WTC11 (cell line): ENCODE results near the gene MAP7D3. TPM values are rescaled to one million over a fixed set of nuclear protein-coding genes. Genes with fewer than 3 reads are reported as not detected.

Experiments
- ATAC-seq: fragments of 200-7000 bp; cut with Tn5 transposase; 2 replicates; pipeline ENCODE4 v1.10.0; 2021; ENCODE audit warnings: mild to moderate bottlenecking, moderate library complexity
- CTCF ChIA-PET: fragments of 300-600 bp; sonication (Branson Sonifier 250); formaldehyde crosslinking; loops from one replicate; lab custom pipeline; 2021; ENCODE audit warnings: antibody characterized with exemption; lab: Charles Lee
- POLR2A ChIA-PET: fragments of 350-600 bp; sonication (Branson Sonifier 250); formaldehyde crosslinking; loops from one replicate; lab custom pipeline; 2021; ENCODE audit warnings: antibody characterized with exemption; lab: Charles Lee
- DNase-seq: peaks from one replicate; pipeline ENCODE4 v3.0.0; 2021; ENCODE audit warnings: low spot score
- H3K27ac Mint-ChIP-seq: 2 replicates; pipeline ENCODE4 v1.8.0; 2021; ENCODE audit warnings: mixed read lengths
- H3K27me3 Mint-ChIP-seq: 2 replicates; pipeline ENCODE4 v1.8.0; 2021; ENCODE audit warnings: low read depth, mild to moderate bottlenecking, moderate library complexity, mixed read lengths
- H3K36me3 Mint-ChIP-seq: 2 replicates; pipeline ENCODE4 v1.8.0; 2021; ENCODE audit warnings: mixed read lengths
- H3K4me1 Mint-ChIP-seq: 2 replicates; pipeline ENCODE4 v1.8.0; 2022; ENCODE audit warnings: mixed read lengths
- H3K4me3 Mint-ChIP-seq: 2 replicates; pipeline ENCODE4 v1.8.0; 2021; ENCODE audit warnings: mild to moderate bottlenecking, moderate library complexity, mixed read lengths
- H3K9me3 Mint-ChIP-seq: 2 replicates; pipeline ENCODE4 v1.8.0; 2021; ENCODE audit warnings: mixed read lengths
- FOXK1 ChIP-seq: sonication (generic); formaldehyde crosslinking; IDR thresholded peaks from 2 replicates; pipeline ENCODE4 v1.8.0; 2022; ENCODE audit warnings: mild to moderate bottlenecking, moderate library complexity, missing genetic modification reagents
- SOX15 ChIP-seq: fragments of 250-450 bp; sonication (Bioruptor Pico); IDR thresholded peaks from 2 replicates; pipeline ENCODE4 v1.9.0; 2021; ENCODE audit warnings: mild to moderate bottlenecking
- ZNF232 ChIP-seq: sonication (generic); formaldehyde crosslinking; IDR thresholded peaks from 2 replicates; pipeline ENCODE4 v1.8.0; 2022; ENCODE audit warnings: mild to moderate bottlenecking, missing genetic modification reagents
- ZNF317 ChIP-seq: sonication (generic); formaldehyde crosslinking; IDR thresholded peaks from 2 replicates; pipeline ENCODE4 v1.8.1; 2023; ENCODE audit warnings: low read depth, mild to moderate bottlenecking, moderate library complexity, missing genetic modification reagents, borderline replicate concordance
- ZNF396 ChIP-seq: fragments of 250-450 bp; sonication (Bioruptor Pico); IDR thresholded peaks from 2 replicates; pipeline ENCODE4 v1.8.0; 2021; ENCODE audit warnings: mild to moderate bottlenecking, moderate library complexity, borderline replicate concordance
- ZNF416 ChIP-seq: fragments of 250-450 bp; sonication (Bioruptor Pico); IDR thresholded peaks from 2 replicates; pipeline ENCODE4 v1.9.0; 2021; ENCODE audit warnings: mild to moderate bottlenecking, inconsistent platforms
- total RNA-seq: library from RNA; stranded (reverse); gene quantifications from 3 replicates; pipeline ENCODE4 v1.2.3, GENCODE V29; 2021
- TF ChIP-seq, protein P1 (sequence below): sonication (generic); formaldehyde crosslinking; IDR thresholded peaks from 2 replicates; pipeline ENCODE4 v1.8.1; 2023; ENCODE audit warnings: mild to moderate bottlenecking, missing genetic modification reagents, moderate library complexity
- TF ChIP-seq, protein P2 (sequence below): fragments of 250-450 bp; sonication (Bioruptor Pico); conservative IDR thresholded peaks from 2 replicates; pipeline ENCODE4 v1.9.0; 2021; ENCODE audit warnings: mild to moderate bottlenecking
- TF ChIP-seq, protein P3 (sequence below): sonication (generic); formaldehyde crosslinking; IDR thresholded peaks from 2 replicates; pipeline ENCODE4 v1.8.0; 2022; ENCODE audit warnings: mild to moderate bottlenecking, missing genetic modification reagents
- TF ChIP-seq, protein P4 (sequence below): sonication (generic); formaldehyde crosslinking; IDR thresholded peaks from 2 replicates; pipeline ENCODE4 v1.8.0; 2023; ENCODE audit warnings: mild to moderate bottlenecking, missing genetic modification reagents
- TF ChIP-seq, protein P5 (sequence below): fragments of 200-600 bp; IDR thresholded peaks from 2 replicates; pipeline ENCODE4 v1.8.0; 2022; ENCODE audit warnings: antibody characterized with exemption
- TF ChIP-seq, protein P6 (sequence below): sonication (generic); formaldehyde crosslinking; IDR thresholded peaks from 2 replicates; pipeline ENCODE4 v1.8.1; 2023; ENCODE audit warnings: mild to moderate bottlenecking, moderate library complexity, missing genetic modification reagents
- TF ChIP-seq, protein P7 (sequence below): sonication (generic); formaldehyde crosslinking; conservative IDR thresholded peaks from 2 replicates; pipeline ENCODE4 v1.8.1; 2023; ENCODE audit warnings: mild to moderate bottlenecking, low read depth, missing genetic modification reagents, moderate library complexity
- TF ChIP-seq, protein P8 (sequence below): sonication (generic); formaldehyde crosslinking; IDR thresholded peaks from 2 replicates; pipeline ENCODE4 v1.8.0; 2022; ENCODE audit warnings: missing genetic modification reagents

Gene MAP7D3
- total RNA-seq, 1 experiment from 2014 or later, result 12.3 TPM

DNA sequence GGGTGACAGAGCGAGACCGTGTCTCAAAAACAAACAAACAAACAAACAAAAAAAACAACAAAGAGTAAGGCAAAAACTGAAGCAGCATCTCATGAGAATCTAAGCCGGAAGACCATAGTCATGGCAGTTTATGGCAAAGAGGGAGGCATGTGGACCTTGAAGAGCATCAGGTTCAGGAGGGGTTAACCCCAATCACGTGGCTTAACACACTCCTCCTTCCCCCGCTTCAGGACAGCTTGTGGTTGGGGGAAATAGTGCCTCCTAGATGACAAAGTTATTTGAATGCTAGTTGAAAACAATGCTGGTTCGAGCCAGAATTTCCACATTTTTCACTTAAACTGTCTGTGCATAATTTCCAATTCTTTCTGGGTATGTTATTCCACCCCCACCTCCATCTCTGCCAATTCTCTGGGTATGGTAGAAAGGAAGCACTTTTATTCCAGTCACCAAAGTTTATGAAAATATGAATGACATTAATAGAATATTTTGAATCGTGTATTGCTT is 11.7 kb upstream of the MAP7D3 start:
- peaks cover 10% of the 10 kb centered on the region for H3K4me1 Mint-ChIP-seq
- DNase-seq, result no peak
- peak; percentile 69 for ATAC-seq
- ChIA-PET POLR2A (no interaction called here), CTCF (no interaction called here)
- H3K36me3 Mint-ChIP-seq, result no peaks in the 10 kb centered on the region
- TF ChIP-seq, protein P1, sequence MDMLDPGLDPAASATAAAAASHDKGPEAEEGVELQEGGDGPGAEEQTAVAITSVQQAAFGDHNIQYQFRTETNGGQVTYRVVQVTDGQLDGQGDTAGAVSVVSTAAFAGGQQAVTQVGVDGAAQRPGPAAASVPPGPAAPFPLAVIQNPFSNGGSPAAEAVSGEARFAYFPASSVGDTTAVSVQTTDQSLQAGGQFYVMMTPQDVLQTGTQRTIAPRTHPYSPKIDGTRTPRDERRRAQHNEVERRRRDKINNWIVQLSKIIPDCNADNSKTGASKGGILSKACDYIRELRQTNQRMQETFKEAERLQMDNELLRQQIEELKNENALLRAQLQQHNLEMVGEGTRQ (CRISPR knock-in tag), result peak; percentile 69
- no peak for TF ChIP-seq SOX15 (CRISPR knock-in tag)
- TF ChIP-seq, protein P2, sequence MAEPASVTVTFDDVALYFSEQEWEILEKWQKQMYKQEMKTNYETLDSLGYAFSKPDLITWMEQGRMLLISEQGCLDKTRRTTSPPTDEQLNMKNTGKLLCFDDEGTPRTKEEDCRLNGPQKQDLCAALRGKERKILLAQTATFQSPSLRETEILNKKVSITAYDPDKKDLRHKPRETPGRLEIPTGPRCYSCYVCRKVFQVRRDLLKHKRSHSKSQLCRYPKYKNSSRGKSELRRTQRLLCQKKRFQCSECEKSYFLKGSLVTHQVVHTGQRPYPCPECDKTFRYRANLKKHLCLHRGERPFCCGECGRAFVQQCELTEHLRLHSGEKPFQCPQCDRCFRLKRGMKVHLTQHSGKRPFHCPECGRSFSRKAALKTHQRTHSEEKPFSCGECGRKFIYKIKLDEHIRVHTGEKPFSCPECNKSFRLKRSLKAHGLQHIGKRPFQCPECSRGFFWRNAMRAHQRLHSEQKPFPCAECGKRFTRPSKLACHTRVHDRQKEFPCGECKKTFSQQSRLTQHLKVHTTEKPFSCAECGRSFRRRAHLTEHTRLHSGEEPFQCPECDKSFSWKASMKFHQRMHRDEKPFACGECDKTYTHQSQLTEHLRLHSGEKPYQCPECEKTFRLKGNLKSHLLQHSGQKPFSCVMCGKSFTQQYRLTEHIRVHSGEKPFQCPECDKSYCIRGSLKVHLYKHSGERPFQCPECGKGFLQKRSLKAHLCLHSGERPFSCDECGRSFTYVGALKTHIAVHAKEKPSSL (CRISPR knock-in tag), result no peak
- TF ChIP-seq, protein P3, sequence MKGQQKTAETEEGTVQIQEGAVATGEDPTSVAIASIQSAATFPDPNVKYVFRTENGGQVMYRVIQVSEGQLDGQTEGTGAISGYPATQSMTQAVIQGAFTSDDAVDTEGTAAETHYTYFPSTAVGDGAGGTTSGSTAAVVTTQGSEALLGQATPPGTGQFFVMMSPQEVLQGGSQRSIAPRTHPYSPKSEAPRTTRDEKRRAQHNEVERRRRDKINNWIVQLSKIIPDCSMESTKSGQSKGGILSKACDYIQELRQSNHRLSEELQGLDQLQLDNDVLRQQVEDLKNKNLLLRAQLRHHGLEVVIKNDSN (CRISPR knock-in tag), result peak; percentile 51
- H3K9me3 Mint-ChIP-seq, result no peaks in the 10 kb centered on the region
- no peak overlapping the region for H3K4me3 Mint-ChIP-seq
- no peak overlapping the region for H3K27ac Mint-ChIP-seq
- no peaks in the 10 kb centered on the region for H3K27me3 Mint-ChIP-seq

DNA sequence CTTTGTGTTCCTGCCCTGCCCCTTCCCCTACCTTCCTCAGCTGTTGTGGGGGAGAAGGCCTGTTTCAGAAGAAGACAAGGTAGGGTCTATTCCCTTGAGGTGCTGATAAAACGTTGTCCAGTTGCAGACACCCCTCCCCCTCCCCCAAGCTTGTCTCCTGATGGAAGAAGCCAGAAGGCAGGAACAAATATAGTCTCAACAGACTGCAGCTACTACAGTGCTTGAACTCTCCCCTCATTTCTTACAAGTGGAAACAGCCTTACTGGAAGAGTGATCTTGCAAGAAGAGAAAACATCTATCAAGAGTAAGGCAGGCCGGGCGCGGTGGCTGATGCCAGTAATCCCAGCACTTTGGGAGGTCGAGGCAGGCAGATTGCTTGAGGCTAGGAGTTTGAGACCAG is 11.0 kb upstream of the MAP7D3 start:
- no peaks in the 10 kb centered on the region for H3K27me3 Mint-ChIP-seq
- ATAC-seq, result no peak
- TF ChIP-seq, protein P3 (CRISPR knock-in tag), result no peak
- TF ChIP-seq ZNF396 (CRISPR knock-in tag) (no peak), ZNF232 (CRISPR knock-in tag) (no peak), ZNF317 (CRISPR knock-in tag) (no peak), FOXK1 (no peak), ZNF416 (CRISPR knock-in tag) (no peak), SOX15 (CRISPR knock-in tag) (no peak)
- TF ChIP-seq, protein P1 (CRISPR knock-in tag), result no peak
- TF ChIP-seq, protein P4, sequence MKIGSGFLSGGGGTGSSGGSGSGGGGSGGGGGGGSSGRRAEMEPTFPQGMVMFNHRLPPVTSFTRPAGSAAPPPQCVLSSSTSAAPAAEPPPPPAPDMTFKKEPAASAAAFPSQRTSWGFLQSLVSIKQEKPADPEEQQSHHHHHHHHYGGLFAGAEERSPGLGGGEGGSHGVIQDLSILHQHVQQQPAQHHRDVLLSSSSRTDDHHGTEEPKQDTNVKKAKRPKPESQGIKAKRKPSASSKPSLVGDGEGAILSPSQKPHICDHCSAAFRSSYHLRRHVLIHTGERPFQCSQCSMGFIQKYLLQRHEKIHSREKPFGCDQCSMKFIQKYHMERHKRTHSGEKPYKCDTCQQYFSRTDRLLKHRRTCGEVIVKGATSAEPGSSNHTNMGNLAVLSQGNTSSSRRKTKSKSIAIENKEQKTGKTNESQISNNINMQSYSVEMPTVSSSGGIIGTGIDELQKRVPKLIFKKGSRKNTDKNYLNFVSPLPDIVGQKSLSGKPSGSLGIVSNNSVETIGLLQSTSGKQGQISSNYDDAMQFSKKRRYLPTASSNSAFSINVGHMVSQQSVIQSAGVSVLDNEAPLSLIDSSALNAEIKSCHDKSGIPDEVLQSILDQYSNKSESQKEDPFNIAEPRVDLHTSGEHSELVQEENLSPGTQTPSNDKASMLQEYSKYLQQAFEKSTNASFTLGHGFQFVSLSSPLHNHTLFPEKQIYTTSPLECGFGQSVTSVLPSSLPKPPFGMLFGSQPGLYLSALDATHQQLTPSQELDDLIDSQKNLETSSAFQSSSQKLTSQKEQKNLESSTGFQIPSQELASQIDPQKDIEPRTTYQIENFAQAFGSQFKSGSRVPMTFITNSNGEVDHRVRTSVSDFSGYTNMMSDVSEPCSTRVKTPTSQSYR (CRISPR knock-in tag), result no peak
- TF ChIP-seq, protein P5, sequence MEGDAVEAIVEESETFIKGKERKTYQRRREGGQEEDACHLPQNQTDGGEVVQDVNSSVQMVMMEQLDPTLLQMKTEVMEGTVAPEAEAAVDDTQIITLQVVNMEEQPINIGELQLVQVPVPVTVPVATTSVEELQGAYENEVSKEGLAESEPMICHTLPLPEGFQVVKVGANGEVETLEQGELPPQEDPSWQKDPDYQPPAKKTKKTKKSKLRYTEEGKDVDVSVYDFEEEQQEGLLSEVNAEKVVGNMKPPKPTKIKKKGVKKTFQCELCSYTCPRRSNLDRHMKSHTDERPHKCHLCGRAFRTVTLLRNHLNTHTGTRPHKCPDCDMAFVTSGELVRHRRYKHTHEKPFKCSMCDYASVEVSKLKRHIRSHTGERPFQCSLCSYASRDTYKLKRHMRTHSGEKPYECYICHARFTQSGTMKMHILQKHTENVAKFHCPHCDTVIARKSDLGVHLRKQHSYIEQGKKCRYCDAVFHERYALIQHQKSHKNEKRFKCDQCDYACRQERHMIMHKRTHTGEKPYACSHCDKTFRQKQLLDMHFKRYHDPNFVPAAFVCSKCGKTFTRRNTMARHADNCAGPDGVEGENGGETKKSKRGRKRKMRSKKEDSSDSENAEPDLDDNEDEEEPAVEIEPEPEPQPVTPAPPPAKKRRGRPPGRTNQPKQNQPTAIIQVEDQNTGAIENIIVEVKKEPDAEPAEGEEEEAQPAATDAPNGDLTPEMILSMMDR, result no peak
- TF ChIP-seq, protein P6, sequence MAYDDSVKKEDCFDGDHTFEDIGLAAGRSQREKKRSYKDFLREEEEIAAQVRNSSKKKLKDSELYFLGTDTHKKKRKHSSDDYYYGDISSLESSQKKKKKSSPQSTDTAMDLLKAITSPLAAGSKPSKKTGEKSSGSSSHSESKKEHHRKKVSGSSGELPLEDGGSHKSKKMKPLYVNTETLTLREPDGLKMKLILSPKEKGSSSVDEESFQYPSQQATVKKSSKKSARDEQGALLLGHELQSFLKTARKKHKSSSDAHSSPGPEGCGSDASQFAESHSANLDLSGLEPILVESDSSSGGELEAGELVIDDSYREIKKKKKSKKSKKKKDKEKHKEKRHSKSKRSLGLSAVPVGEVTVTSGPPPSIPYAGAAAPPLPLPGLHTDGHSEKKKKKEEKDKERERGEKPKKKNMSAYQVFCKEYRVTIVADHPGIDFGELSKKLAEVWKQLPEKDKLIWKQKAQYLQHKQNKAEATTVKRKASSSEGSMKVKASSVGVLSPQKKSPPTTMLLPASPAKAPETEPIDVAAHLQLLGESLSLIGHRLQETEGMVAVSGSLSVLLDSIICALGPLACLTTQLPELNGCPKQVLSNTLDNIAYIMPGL (CRISPR knock-in tag), result no peak
- TF ChIP-seq, protein P7, sequence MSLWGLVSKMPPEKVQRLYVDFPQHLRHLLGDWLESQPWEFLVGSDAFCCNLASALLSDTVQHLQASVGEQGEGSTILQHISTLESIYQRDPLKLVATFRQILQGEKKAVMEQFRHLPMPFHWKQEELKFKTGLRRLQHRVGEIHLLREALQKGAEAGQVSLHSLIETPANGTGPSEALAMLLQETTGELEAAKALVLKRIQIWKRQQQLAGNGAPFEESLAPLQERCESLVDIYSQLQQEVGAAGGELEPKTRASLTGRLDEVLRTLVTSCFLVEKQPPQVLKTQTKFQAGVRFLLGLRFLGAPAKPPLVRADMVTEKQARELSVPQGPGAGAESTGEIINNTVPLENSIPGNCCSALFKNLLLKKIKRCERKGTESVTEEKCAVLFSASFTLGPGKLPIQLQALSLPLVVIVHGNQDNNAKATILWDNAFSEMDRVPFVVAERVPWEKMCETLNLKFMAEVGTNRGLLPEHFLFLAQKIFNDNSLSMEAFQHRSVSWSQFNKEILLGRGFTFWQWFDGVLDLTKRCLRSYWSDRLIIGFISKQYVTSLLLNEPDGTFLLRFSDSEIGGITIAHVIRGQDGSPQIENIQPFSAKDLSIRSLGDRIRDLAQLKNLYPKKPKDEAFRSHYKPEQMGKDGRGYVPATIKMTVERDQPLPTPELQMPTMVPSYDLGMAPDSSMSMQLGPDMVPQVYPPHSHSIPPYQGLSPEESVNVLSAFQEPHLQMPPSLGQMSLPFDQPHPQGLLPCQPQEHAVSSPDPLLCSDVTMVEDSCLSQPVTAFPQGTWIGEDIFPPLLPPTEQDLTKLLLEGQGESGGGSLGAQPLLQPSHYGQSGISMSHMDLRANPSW (CRISPR knock-in tag), result no peak
- TF ChIP-seq, protein P8, sequence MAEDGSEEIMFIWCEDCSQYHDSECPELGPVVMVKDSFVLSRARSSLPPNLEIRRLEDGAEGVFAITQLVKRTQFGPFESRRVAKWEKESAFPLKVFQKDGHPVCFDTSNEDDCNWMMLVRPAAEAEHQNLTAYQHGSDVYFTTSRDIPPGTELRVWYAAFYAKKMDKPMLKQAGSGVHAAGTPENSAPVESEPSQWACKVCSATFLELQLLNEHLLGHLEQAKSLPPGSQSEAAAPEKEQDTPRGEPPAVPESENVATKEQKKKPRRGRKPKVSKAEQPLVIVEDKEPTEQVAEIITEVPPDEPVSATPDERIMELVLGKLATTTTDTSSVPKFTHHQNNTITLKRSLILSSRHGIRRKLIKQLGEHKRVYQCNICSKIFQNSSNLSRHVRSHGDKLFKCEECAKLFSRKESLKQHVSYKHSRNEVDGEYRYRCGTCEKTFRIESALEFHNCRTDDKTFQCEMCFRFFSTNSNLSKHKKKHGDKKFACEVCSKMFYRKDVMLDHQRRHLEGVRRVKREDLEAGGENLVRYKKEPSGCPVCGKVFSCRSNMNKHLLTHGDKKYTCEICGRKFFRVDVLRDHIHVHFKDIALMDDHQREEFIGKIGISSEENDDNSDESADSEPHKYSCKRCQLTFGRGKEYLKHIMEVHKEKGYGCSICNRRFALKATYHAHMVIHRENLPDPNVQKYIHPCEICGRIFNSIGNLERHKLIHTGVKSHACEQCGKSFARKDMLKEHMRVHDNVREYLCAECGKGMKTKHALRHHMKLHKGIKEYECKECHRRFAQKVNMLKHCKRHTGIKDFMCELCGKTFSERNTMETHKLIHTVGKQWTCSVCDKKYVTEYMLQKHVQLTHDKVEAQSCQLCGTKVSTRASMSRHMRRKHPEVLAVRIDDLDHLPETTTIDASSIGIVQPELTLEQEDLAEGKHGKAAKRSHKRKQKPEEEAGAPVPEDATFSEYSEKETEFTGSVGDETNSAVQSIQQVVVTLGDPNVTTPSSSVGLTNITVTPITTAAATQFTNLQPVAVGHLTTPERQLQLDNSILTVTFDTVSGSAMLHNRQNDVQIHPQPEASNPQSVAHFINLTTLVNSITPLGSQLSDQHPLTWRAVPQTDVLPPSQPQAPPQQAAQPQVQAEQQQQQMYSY (CRISPR knock-in tag), result no peak
- H3K27ac Mint-ChIP-seq, result no peak overlapping the region
- CTCF ChIA-PET, result no interaction called here
- no peaks in the 10 kb centered on the region for H3K36me3 Mint-ChIP-seq
- POLR2A ChIA-PET, result no interaction called here
- DNase-seq, result no peak
- H3K4me3 Mint-ChIP-seq, result no peak overlapping the region
- no peaks in the 10 kb centered on the region for H3K9me3 Mint-ChIP-seq
- peaks cover 10% of the 10 kb centered on the region for H3K4me1 Mint-ChIP-seq
